HG03439 (cell line): ENCODE measurements around the gene METRN.

Source experiments
- ATAC-seq: cut with Tn5 transposase; IDR thresholded peaks from one replicate; pipeline ENCODE4 v1.9.1; 2021; ENCODE audit warnings: mild to moderate bottlenecking, moderate library complexity; ENCODE audit not compliant: unreplicated experiment

The METRN gene

GRCh38 chr16:722835-723633 is 8.1 kb downstream of the METRN start:
- ATAC-seq: no peak

DNA sequence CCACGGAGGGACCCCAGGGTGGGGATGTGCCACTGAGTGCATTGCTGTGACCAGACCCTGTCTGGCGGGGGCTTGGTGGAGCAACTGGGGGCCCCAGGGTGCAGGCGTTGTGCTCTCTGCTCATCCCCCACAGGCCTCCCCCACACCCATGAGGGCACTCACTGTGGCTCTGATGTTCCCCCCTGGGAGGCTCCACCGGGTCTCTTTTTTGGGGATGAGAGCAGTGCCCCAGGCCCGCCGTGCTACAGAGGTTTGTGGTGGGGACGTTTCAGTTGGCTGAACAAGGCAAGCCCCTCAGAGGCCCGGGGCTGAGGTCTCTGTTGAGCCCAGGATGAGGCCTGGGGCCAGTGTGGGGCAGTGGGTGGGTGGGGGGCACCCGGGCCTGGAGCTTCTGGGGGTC is 8.8 kb downstream of the METRN start:
- no peak for ATAC-seq

DNA sequence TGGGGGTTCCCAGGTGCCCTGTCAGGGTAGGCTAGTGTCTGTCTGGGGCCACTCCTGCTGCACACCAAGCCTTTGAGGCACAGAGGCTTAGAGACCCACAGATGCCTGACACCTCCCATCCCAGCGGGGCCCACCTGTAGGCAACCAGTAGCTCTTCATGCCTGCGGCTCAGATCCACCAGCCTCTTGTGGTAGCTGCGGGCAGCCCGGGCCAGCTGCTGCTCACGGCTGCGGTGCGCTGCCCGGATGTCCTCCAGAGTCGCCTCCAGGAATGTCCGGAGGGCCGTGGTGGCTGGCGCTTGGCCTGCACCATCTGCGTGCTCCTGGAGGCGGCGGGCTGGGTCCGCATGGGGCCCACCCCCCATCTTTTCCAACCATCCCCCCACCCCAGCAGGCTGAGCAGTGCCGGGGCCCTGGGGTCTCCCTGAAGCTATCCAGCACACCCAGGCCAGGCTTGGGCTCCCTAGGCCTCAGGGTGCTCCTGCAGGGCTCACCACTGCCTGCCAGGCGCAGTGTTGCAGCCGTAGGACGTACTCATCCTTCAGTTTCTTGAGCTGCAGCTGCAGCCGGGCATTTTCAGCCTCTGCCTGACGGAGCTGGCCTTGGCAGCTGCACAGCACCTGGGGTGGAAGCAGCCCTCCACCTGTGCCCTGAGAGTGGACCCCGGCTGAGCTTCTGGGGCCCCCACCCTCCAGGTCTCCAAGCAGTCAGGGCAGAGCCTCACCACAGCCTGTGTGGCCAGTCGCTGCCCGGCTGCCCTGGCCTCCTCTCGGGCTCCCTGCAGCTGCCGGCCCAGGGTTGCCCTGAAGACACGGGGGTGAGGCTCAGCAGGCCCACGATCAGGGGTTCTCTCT is 9.5 kb downstream of the METRN start:
- no peak for ATAC-seq

- no peak for ATAC-seq
Observed at GRCh38 chr16:725041-725376, 10.1 kb downstream of the METRN start.

- no peak for ATAC-seq
Observed at GRCh38 chr16:725463-726187, 10.7 kb downstream of the METRN start.

DNA sequence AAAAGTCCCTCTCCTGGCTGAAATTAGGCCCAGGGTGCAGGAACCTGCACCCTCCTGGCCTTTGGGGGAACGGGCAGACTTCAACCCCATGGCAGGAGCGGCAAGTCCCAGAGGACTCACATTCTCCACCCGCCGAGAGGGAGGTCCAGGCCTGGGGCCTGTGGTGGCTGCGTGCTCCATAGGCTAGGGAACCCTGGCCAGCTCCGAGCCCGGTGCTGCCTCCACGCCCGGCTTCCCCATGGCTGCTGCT is 11.2 kb downstream of the METRN start:
- no peak for ATAC-seq

- ATAC-seq: no peak
Observed at GRCh38 chr16:726438-727290, 11.7 kb downstream of the METRN start, which contains the start of the genes CCDC78 and HAGHL. Gene CCDC78, minus strand, starts transcription at chr16:726443. Its CDS starts 76 bp downstream, at chr16:726367. Gene HAGHL, plus strand, starts transcription at chr16:727106. Its CDS starts 404 bp downstream, at chr16:727510.

DNA sequence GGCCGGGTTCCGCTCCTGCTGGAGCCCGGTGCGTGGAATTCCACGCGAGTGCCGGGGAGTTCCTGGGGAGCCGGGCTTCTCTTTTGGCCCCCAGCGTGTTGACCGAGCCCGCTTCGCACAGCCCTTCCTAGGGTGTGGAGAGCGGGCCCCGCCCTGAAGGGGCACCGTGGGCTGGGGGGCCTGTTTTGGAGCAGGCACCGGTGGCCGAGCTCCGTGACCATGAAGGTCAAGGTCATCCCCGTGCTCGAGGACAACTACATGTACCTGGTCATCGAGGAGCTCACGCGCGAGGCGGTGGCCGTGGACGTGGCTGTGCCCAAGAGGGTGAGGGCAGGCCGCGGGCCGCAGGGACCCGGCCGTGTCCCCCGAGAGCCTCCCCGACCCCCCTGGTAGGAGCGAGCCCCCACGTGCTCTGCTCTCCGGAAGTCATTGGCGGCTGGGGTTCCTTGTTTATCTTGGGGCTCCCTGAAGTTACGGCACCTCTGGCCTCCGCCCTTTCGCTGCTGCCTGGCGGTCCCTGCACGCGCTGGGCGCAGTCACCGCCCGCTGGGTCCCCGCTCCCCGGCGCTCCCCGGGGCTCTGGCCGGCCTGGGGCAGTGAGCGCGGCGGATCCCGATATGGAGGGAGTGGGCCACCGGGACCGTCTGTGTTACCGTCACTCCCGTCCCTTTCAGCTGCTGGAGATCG is 12.5 kb downstream of the METRN start:
- no peak for ATAC-seq

- ATAC-seq: no peak
Observed at GRCh38 chr16:728131-728889, 13.4 kb downstream of the METRN start.

- no peak for ATAC-seq
Observed at GRCh38 chr16:728890-729744, 14.2 kb downstream of the METRN start.

DNA sequence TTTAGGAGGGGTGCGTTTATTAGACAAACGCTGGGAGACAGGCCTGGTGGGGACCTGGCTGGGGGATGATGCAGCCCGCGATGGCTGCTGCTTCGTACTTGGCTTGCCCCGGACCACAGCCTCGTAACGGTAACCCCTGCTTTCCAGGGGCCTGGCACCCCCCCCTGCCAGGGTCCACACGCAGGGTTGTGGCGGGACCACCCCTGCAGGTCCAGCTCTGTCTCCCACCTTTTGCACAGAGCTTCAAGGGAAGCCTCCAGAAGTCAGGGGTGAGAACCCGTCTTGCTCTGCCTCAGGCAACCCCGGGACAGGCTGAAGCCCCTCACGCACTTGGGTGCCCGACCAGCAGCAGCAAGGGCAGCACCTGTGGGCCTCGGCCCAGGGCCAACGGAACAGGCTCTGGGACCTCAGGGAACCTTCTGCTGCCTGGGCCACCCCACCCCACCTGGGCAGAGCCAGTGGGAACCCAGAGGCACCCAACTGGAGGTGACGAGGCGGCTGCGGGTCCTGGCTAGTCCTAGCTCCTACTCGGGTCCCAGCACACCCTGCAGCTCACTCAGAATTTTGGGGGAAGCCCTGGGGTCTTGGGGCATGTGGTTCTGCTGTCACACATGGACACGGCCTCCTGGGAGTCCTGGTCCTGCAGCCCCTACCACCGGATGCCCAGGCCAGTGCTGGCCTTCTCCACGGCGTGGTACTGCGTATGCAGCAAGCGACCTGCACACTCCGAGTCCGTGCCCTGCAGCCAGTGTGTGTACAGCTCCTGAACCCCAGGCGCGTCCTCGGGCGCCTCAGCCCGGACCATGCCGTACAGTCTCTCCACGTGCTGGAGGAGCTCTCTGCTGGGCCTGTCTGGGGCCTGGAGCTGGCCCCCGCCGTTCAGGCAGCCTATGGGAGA is 15.1 kb downstream of the METRN start:
- ATAC-seq: no peak

DNA sequence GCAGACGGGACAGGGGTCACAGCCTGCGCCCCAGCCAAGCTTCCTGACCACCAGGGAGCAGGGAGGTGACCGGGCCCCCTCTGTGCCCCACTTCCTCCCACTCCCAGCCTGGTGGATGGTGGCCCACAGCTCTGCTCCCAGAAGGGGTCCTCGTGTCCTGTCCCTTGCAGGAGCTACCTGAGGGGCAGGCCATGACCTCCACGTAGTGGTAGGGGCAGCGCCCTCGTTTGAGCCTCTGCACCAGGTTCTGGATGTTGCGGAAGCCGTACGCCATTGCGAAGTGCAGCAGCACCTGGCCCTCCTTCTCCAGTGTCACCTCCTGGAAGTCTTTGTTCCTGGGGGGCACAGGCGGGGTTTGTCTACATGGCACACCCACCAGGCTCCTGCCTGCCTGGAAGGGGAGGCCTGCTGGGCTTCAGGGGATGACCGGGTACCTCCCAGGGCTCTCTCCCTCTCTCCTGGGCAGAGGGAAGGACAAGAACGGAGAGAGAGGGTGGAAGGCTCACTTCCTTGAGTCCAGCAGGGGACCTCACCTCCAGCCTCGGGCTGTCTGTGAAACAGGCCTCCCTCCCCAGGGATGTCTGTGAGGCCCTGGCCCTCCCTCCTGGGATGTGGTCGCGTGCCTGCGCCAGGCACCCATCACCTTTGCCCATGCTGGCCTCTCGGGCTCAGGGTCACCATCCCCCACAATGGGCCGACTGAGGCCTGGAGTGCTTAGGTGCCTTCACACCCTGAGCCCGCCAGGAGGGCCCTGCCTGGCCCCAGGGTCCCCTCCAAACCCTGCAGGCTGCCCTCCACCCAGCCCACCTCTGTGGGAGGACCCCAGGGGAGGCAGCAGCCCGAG is 16.0 kb downstream of the METRN start:
- no peak for ATAC-seq

- ATAC-seq: no peak
Observed at GRCh38 chr16:732332-732731, 17.4 kb downstream of the METRN start.

GRCh38 chr16:732936-733335 is 18.0 kb downstream of the METRN start:
- ATAC-seq: no peak

GRCh38 chr16:733382-734207 is 18.7 kb downstream of the METRN start:
- ATAC-seq: no peak
